ENCODE data around the gene DIPK1C. TPM values are rescaled to one million over a fixed set of nuclear protein-coding genes. Genes with fewer than 3 reads are reported as not detected.

The DIPK1C gene
- total RNA-seq, 1 experiment from 2014 or later = not detected

- BruUV-seq (replicated peaks) = no TSS peak
- DNase-seq (ENCODE audit: low read depth, low spot score) (no peak), ATAC-seq (no peak)
- ChIA-PET RAD21 (ENCODE audit: low non-redundant PET in 1 of 2, low total read pairs in 2 of 2, uncharacterized antibody in 2 of 2, unreplicated experiment in 2 of 2) (interaction anchor here in 1 of 2 experiments (0.7 kb wide), 1 partner anchor 15 kb away, joined by 8 read pairs; no protein-coding TSS in a partner anchor), POLR2A (no interaction called here), CTCF (no interaction called here)
- H3K4me1 ChIP-seq (ENCODE audit: control insufficient read depth in 1 of 2, insufficient read depth in 2 of 2, low read length in 2 of 2) = no peaks in the 10 kb centered on the region
- H4K20me1 ChIP-seq (ENCODE audit: insufficient read depth) = no peaks in the 10 kb centered on the region
- H3K4me2 ChIP-seq (ENCODE audit: low read length) = no peak overlapping the region
- H3K4me3 ChIP-seq (replicated peaks in 1 of 2; ENCODE audit: low read depth in 1 of 2, low read length in 2 of 2) = no peak overlapping the region
- no peak for TF ChIP-seq ELF1 (IDR thresholded peaks at IDR 0.05; ENCODE audit: borderline replicate concordance, low read depth)
- TF ChIP-seq EZH2phosphoT487 (IDR thresholded peaks at IDR 0.05; ENCODE audit: borderline replicate concordance) = no peak
- TF ChIP-seq ATF3 (IDR thresholded peaks at IDR 0.05) = no peak
- TF ChIP-seq CTCF (IDR thresholded peaks at IDR 0.05 in 2 of 3, conservative IDR thresholded peaks at IDR 0.05 in 1 of 3; ENCODE audit: borderline replicate concordance in 1 of 3, insufficient read depth in 1 of 3, low read depth in 2 of 3, low read length in 2 of 3) = no peak
- TF ChIP-seq FOSL1 (IDR thresholded peaks at IDR 0.05; ENCODE audit: low read depth) = no peak
- no peak for TF ChIP-seq JUND (IDR thresholded peaks at IDR 0.05)
- no peak for TF ChIP-seq REST (IDR thresholded peaks at IDR 0.05; ENCODE audit: low read depth)
- no peak for TF ChIP-seq ZFX (IDR thresholded peaks at IDR 0.05)
- TF ChIP-seq EGR1 (IDR thresholded peaks at IDR 0.05; ENCODE audit: low read depth) = no peak
- TF ChIP-seq ZBTB33 (IDR thresholded peaks at IDR 0.05; ENCODE audit: extremely low read depth, insufficient replicate concordance, low read length) = no peak
- TF ChIP-seq TCF7L2 (IDR thresholded peaks at IDR 0.05; ENCODE audit: borderline replicate concordance, extremely low read depth, insufficient read depth, insufficient read length) = no peak
- no peak for TF ChIP-seq CEBPB (IDR thresholded peaks at IDR 0.05; ENCODE audit: low read depth)
- no peak for TF ChIP-seq MAX (IDR thresholded peaks at IDR 0.05)
- no peak for TF ChIP-seq POLR2AphosphoS5 (IDR thresholded peaks at IDR 0.05; ENCODE audit: low read depth, low read length)
- no peaks in the 10 kb centered on the region for H3K36me3 ChIP-seq (ENCODE audit: control insufficient read depth in 1 of 2, insufficient read depth in 2 of 2, low read length in 2 of 2)
- H3K9me3 ChIP-seq (ENCODE audit: control insufficient read depth in 1 of 2, insufficient read depth in 1 of 2, low read depth in 1 of 2, low read length in 2 of 2) = no peaks in the 10 kb centered on the region
- H3K9me2 ChIP-seq (ENCODE audit: insufficient read depth) = no peaks in the 10 kb centered on the region
- H3K27me3 ChIP-seq (ENCODE audit: insufficient read depth, low read length) = peaks cover 49% of the 10 kb centered on the region
- no peak overlapping the region for H2AFZ ChIP-seq (ENCODE audit: low read depth, low read length, poor library complexity, severe bottlenecking)
- H3K27ac ChIP-seq (ENCODE audit: low read depth, low read length) = no peak overlapping the region
- H3K79me2 ChIP-seq (ENCODE audit: insufficient read depth, low read length) = no peaks in the 10 kb centered on the region
- intact Hi-C loops (cut with micrococcal nuclease) = no loop called here
- no peak overlapping the region for H3K9ac ChIP-seq (ENCODE audit: low read length)
Measured at GRCh38 chr18:74411475-74411874, 45.6 kb downstream of the DIPK1C start.
